Mesendoderm (in vitro differentiated cells): ENCODE results near the gene FREM1. TPM values are rescaled to one million over a fixed set of nuclear protein-coding genes. Genes with fewer than 3 reads are reported as not detected.
A peak's percentile ranks its signal among the peaks of the same experiment; 100 is the strongest.

Experiments
- DNase-seq: peaks from one replicate; pipeline ENCODE4 v3.0.0; 2013
- H2AK5ac ChIP-seq: 2 replicates; pipeline ENCODE4 v1.6.1; 2013; ENCODE audit warnings: low read length, inconsistent platforms
- H2BK120ac ChIP-seq: 2 replicates; pipeline ENCODE4 v1.6.1; 2013; ENCODE audit warnings: low read depth, mild to moderate bottlenecking, low read length, moderate library complexity, mixed read lengths
- H2BK15ac ChIP-seq: replicated peaks from 2 replicates; pipeline ENCODE4 v1.6.1; 2013; ENCODE audit warnings: low read depth, mild to moderate bottlenecking, moderate library complexity
- H2BK5ac ChIP-seq: 2 replicates; pipeline ENCODE4 v1.6.1; 2013; ENCODE audit warnings: low read length, inconsistent platforms
- H3K18ac ChIP-seq: 2 replicates; pipeline ENCODE4 v1.6.1; 2013; ENCODE audit warnings: mild to moderate bottlenecking, low read length, mixed read lengths
- H3K23ac ChIP-seq: one replicate; pipeline ENCODE4 v1.6.1; 2013; ENCODE audit warnings: low read length
- H3K27ac ChIP-seq: 2 replicates; pipeline ENCODE4 v1.5.1; 2013; ENCODE audit warnings: low read depth, mild to moderate bottlenecking, inconsistent platforms, low read length, moderate library complexity
- H3K27me3 ChIP-seq: 2 replicates; pipeline ENCODE4 v1.6.1; 2013; ENCODE audit warnings: low read length, control low read depth, mild to moderate bottlenecking, inconsistent platforms; ENCODE audit not compliant: insufficient read depth, poor library complexity
- H3K36me3 ChIP-seq: 2 replicates; pipeline ENCODE4 v1.6.1; 2013; ENCODE audit warnings: low read length, inconsistent platforms; ENCODE audit not compliant: control insufficient read depth, insufficient read depth
- H3K4ac ChIP-seq: one replicate; pipeline ENCODE4 v1.6.1; 2013; ENCODE audit warnings: low read depth, mild to moderate bottlenecking, low read length, moderate library complexity
- H3K4me1 ChIP-seq: 2 replicates; pipeline ENCODE4 v1.6.1; 2013; ENCODE audit warnings: low read depth, low read length, inconsistent platforms; ENCODE audit not compliant: control insufficient read depth
- H3K4me2 ChIP-seq: 2 replicates; pipeline ENCODE4 v1.6.1; 2013; ENCODE audit warnings: low read length
- H3K4me3 ChIP-seq: 2 replicates; pipeline ENCODE4 v1.5.1; 2013; ENCODE audit warnings: mild to moderate bottlenecking, low read length
- H3K56ac ChIP-seq: one replicate; pipeline ENCODE4 v1.6.1; 2013; ENCODE audit warnings: low read length
- H3K79me1 ChIP-seq: 2 replicates; pipeline ENCODE4 v1.6.1; 2013; ENCODE audit warnings: low read length, inconsistent platforms
- H3K79me2 ChIP-seq: 2 replicates; pipeline ENCODE4 v1.6.1; 2013; ENCODE audit warnings: mild to moderate bottlenecking, low read length; ENCODE audit not compliant: control insufficient read depth, insufficient read depth
- H3K9ac ChIP-seq: 2 replicates; pipeline ENCODE4 v1.6.1; 2013; ENCODE audit warnings: low read length, inconsistent platforms
- H4K5ac ChIP-seq: one replicate; pipeline ENCODE4 v1.6.1; 2013; ENCODE audit warnings: low read length
- H4K8ac ChIP-seq: one replicate; pipeline ENCODE4 v1.6.1; 2013; ENCODE audit warnings: low read depth, mild to moderate bottlenecking, control low read depth, low read length, moderate library complexity
- WGBS: extraction: QIAGEN DNeasy Blood & Tissue Kit; methylation state at CpG from one replicate; pipeline ENCODE4 v1.1.7; 2013; ENCODE audit warnings: low lambda C conversion rate, missing lambda C conversion rate; ENCODE audit not compliant: insufficient coverage; ENCODE audit errors: extremely low coverage; 5-methylcytosine and 5-hydroxymethylcytosine counted together
- polyA plus RNA-seq, 2 experiments: library from polyadenylated mRNA; stranded (reverse); fragments of 200-250 nt; gene quantifications; one replicate each; pipeline ENCODE4 v1.2.3, GENCODE V29; 2013

The FREM1 gene, protein sequence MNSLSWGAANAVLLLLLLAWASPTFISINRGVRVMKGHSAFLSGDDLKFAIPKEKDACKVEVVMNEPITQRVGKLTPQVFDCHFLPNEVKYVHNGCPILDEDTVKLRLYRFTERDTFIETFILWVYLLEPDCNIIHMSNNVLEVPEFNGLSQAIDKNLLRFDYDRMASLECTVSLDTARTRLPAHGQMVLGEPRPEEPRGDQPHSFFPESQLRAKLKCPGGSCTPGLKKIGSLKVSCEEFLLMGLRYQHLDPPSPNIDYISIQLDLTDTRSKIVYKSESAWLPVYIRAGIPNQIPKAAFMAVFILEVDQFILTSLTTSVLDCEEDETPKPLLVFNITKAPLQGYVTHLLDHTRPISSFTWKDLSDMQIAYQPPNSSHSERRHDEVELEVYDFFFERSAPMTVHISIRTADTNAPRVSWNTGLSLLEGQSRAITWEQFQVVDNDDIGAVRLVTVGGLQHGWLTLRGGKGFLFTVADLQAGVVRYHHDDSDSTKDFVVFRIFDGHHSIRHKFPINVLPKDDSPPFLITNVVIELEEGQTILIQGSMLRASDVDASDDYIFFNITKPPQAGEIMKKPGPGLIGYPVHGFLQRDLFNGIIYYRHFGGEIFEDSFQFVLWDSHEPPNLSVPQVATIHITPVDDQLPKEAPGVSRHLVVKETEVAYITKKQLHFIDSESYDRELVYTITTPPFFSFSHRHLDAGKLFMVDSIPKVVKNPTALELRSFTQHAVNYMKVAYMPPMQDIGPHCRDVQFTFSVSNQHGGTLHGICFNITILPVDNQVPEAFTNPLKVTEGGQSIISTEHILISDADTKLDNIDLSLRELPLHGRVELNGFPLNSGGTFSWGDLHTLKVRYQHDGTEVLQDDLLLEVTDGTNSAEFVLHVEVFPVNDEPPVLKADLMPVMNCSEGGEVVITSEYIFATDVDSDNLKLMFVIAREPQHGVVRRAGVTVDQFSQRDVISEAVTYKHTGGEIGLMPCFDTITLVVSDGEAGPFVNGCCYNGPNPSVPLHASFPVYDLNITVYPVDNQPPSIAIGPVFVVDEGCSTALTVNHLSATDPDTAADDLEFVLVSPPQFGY (N-terminal part only)
- 4.0 TPM for polyA plus RNA-seq (2013, experiment 1 of 2)
- polyA plus RNA-seq (2013, experiment 2 of 2) = 3.6 TPM

DNA sequence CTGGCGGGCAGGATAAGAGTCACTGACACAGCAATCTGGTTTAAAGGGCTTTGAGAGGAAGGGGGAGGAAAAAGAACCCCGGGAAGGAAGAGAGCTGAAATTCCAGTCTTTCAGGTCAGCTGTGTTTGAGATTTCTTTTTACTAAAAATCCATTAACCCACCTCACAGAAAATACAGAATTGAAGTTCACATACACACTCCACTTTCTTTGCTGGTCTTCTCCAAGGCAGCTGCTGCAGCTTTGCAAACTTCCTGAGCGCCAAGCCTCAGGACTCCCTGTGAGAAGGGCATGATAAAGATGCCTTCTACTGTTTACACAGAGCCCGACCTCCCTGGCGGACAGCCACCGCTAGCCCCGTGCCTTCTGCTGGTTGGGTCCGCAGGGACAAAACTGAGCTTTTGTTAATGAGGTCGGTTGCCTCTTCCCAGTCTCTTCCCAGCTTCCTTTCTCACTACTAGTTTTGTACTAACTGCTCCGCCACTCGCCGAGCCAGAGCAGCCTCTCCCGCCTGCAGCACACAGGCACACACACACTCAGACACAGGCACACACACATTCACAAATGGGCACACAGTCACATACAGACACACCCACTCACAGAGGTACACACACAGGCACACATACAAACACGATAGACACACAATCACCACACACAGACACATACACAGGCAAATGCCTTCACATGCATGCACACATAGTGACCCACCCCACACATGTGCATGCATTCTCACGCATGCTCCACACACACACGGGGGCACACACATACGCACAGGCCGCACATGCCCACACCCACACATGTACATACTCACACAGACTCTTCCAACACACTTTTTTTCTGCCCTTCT is at the start of gene FREM1:
TSS of gene FREM1 (minus strand) at position 468 of the 845 bp plus-strand sequence. CDS start 41,451 bp downstream, outside the sequence.
- Histone ChIP-seq H4K8ac (no peak within 1 kb of the TSS), H3K4me2 (peak within 1 kb of the TSS; percentile 14), H3K79me2 (no peaks in the 10 kb centered on the region), H4K5ac (no peak within 1 kb of the TSS), H3K56ac (peak within 1 kb of the TSS; percentile 82), H2BK15ac (no peak within 1 kb of the TSS), H2BK120ac (no peak within 1 kb of the TSS), H3K9ac (peak within 1 kb of the TSS; percentile 68), H2BK5ac (peak within 1 kb of the TSS; percentile 93), H3K27ac (no peak within 1 kb of the TSS), H3K18ac (no peak within 1 kb of the TSS), H3K23ac (peak within 1 kb of the TSS; percentile 1), H2AK5ac (peak within 1 kb of the TSS; percentile 99), H3K4me1 (peaks cover 9% of the 10 kb centered on the region), H3K4ac (no peak within 1 kb of the TSS), H3K27me3 (no peaks in the 10 kb centered on the region), H3K79me1 (no peaks in the 10 kb centered on the region), H3K36me3 (no peaks in the 10 kb centered on the region), H3K4me3 (no peak within 1 kb of the TSS)
- WGBS = no CpG with 5 or more reads among the region's 18 CpGs
- DNase-seq = peak; percentile 89

DNA sequence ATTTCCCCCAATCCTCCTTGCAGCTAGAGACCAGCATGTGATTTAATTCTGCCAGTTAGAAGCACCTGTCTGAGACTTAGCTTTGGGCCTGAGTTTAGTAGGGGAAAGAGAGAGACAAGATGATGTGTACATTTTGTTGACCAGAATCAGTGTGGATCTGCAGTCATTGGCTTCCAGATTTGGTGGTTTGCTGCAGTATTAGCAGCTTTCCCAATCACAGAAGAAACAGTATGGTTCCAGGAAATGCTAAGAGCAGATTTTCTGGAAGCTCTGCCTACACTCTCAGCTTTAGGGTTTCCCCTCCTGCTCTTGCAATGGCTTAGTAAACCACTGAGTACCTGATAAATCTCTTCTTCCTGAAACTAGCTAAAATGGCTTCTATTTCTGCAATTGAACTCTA is 48.8 kb upstream of the FREM1 start:
- no peaks in the 10 kb centered on the region for H3K79me1 ChIP-seq
- H2BK120ac ChIP-seq = no peak overlapping the region
- no peak overlapping the region for H2AK5ac ChIP-seq
- no peak overlapping the region for H3K23ac ChIP-seq
- no peak overlapping the region for H2BK5ac ChIP-seq
- no peak overlapping the region for H3K56ac ChIP-seq
- H3K27me3 ChIP-seq = no peaks in the 10 kb centered on the region
- no peak overlapping the region for H3K4me3 ChIP-seq
- H3K4me2 ChIP-seq = no peak overlapping the region
- no peaks in the 10 kb centered on the region for H3K4me1 ChIP-seq
- no peak overlapping the region for H3K9ac ChIP-seq
- no peak overlapping the region for H3K18ac ChIP-seq
- no peaks in the 10 kb centered on the region for H3K79me2 ChIP-seq
- H3K27ac ChIP-seq = no peak overlapping the region
- no peak overlapping the region for H3K4ac ChIP-seq
- no peaks in the 10 kb centered on the region for H3K36me3 ChIP-seq
- no peak overlapping the region for H4K8ac ChIP-seq
- H2BK15ac ChIP-seq = no peak overlapping the region
- H4K5ac ChIP-seq = no peak overlapping the region
- DNase-seq = no peak

DNA sequence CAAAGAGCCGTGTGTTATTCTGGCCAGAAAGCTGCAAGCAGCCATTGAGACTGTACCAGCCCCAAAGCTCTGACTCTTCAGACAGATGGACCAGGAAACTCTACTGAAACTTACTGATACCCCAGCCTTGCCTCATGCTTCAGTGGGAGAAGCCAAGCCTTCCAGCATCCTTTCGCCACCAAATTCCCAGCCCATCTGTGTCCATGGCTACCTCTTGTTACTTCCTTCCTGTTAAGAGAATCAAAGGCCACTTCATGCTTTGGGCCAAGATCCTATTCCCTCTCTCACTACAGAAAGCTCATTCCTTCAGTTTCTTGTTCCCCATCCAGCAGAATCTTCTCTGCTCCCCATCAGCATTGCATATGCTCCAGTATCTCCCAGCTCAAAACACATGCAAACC is 46.9 kb upstream of the FREM1 start:
- Histone ChIP-seq H2BK120ac (no peak overlapping the region), H3K18ac (no peak overlapping the region), H3K27ac (no peak overlapping the region), H3K4ac (no peak overlapping the region), H3K4me2 (no peak overlapping the region), H2AK5ac (no peak overlapping the region), H2BK15ac (no peak overlapping the region), H3K23ac (no peak overlapping the region), H4K5ac (no peak overlapping the region), H3K36me3 (no peaks in the 10 kb centered on the region), H2BK5ac (no peak overlapping the region), H3K56ac (no peak overlapping the region), H3K27me3 (no peaks in the 10 kb centered on the region), H3K4me1 (no peaks in the 10 kb centered on the region), H3K9ac (no peak overlapping the region), H3K79me2 (no peaks in the 10 kb centered on the region), H3K4me3 (no peak overlapping the region), H3K79me1 (no peaks in the 10 kb centered on the region), H4K8ac (no peak overlapping the region)
- no CpG with 5 or more reads among the region's 2 CpGs for WGBS
- no peak for DNase-seq

DNA sequence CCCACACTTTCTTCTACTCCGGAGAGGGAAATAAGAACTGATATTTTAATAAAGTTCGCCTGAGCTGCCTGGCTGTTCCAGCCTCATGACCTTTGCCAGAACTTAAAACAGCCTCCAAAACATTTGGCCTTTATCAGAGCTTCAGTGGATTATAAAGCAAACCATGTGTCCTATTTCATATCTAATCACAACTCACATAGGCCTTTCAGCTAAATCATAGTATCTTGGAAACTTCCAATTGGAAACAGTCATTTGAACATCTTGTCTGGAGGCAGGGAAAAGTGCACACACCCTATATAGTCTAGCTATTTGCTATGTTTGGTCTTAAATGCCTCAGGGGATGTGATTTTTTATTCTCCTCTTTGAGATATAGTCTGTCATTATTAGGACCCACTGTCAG is 46.0 kb upstream of the FREM1 start:
- Histone ChIP-seq H3K27me3 (no peaks in the 10 kb centered on the region), H3K56ac (no peak overlapping the region), H3K4me3 (no peak overlapping the region), H2AK5ac (no peak overlapping the region), H2BK120ac (no peak overlapping the region), H3K9ac (no peak overlapping the region), H3K4me2 (no peak overlapping the region), H3K79me2 (no peaks in the 10 kb centered on the region), H3K27ac (no peak overlapping the region), H3K79me1 (no peaks in the 10 kb centered on the region), H2BK5ac (no peak overlapping the region), H3K36me3 (no peaks in the 10 kb centered on the region), H3K18ac (no peak overlapping the region), H3K4me1 (no peaks in the 10 kb centered on the region), H3K23ac (no peak overlapping the region), H4K5ac (no peak overlapping the region), H2BK15ac (no peak overlapping the region), H4K8ac (no peak overlapping the region), H3K4ac (no peak overlapping the region)
- DNase-seq = no peak
- no CpG with 5 or more reads among the region's 2 CpGs for WGBS

DNA sequence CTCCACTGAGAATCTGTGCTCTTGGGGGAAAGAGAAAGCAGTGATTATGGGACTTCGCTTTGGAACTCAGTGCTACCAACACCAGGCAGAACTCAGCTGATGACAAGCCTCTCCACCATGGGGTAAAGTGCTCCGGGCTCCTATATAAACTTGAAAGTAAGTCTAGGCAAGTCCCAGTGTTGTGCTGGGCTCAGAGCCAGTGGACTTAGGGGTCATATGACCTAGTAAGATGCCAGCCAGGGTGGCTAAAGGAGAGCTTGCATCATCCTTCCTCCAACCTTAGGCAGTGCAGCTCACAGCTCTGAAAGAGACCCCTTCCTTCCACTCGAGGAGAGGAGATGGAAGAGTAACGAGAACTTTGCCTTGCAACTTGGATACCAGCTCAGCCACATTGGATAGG is 35.1 kb upstream of the FREM1 start:
- Histone ChIP-seq H3K4me2 (no peak overlapping the region), H4K8ac (no peak overlapping the region), H3K79me2 (no peaks in the 10 kb centered on the region), H3K36me3 (no peaks in the 10 kb centered on the region), H2BK15ac (no peak overlapping the region), H3K27ac (no peak overlapping the region), H3K23ac (no peak overlapping the region), H2BK5ac (no peak overlapping the region), H2BK120ac (no peak overlapping the region), H2AK5ac (no peak overlapping the region), H3K18ac (no peak overlapping the region), H3K27me3 (no peaks in the 10 kb centered on the region), H3K56ac (no peak overlapping the region), H3K4me3 (no peak overlapping the region), H4K5ac (no peak overlapping the region), H3K79me1 (no peaks in the 10 kb centered on the region), H3K9ac (no peak overlapping the region), H3K4ac (no peak overlapping the region), H3K4me1 (no peaks in the 10 kb centered on the region)
- no peak for DNase-seq
- no CpG with 5 or more reads among the region's 4 CpGs for WGBS
